Stomach smooth muscle (tissue), 2 donors: Measurements from ENCODE around the gene TNNT3.

Experiments used
- H3K27ac ChIP-seq: one replicate; pipeline ENCODE4 v1.7.0; 2013; ENCODE audit warnings: mild to moderate bottlenecking, low read length, inconsistent platforms
- H3K27me3 ChIP-seq, 2 donors: one replicate each; pipeline ENCODE4 v1.7.0; 2013; ENCODE audit warnings: low read length in 2 of 2; ENCODE audit not compliant: insufficient read depth in 2 of 2, control insufficient read depth in 1 of 2
- H3K36me3 ChIP-seq, 2 donors: one replicate each; pipeline ENCODE4 v1.7.0; 2013; ENCODE audit warnings: low read length in 2 of 2; ENCODE audit not compliant: control insufficient read depth in 2 of 2, insufficient read depth in 2 of 2
- H3K4me1 ChIP-seq: one replicate; pipeline ENCODE4 v1.7.0; 2013; ENCODE audit warnings: low read length; ENCODE audit not compliant: control insufficient read depth, insufficient read depth
- H3K4me3 ChIP-seq, 2 donors: one replicate each; pipeline ENCODE4 v1.7.0; 2013; ENCODE audit warnings: low read length in 2 of 2
- H3K9ac ChIP-seq, 2 donors: one replicate each; pipeline ENCODE4 v1.7.0; 2013; ENCODE audit warnings: low read length in 2 of 2, mild to moderate bottlenecking in 1 of 2
- H3K9me3 ChIP-seq, 2 donors: one replicate each; pipeline ENCODE4 v1.7.0; 2013; ENCODE audit warnings: low read length in 2 of 2; ENCODE audit not compliant: control insufficient read depth in 2 of 2
- donor health status: healthy.
- donor health status: Pancreatic carcinoma.

The TNNT3 gene

GRCh38 chr11:1969035-1969434, 49.5 kb downstream of the TNNT3 start:
- H3K9me3 ChIP-seq, result no peaks in the 10 kb centered on the region
- no peak overlapping the region for H3K4me3 ChIP-seq
- no peaks in the 10 kb centered on the region for H3K36me3 ChIP-seq
- no peaks in the 10 kb centered on the region for H3K4me1 ChIP-seq
- H3K27me3 ChIP-seq, result no peaks in the 10 kb centered on the region
- H3K27ac ChIP-seq, result no peak overlapping the region
- no peak overlapping the region for H3K9ac ChIP-seq

DNA sequence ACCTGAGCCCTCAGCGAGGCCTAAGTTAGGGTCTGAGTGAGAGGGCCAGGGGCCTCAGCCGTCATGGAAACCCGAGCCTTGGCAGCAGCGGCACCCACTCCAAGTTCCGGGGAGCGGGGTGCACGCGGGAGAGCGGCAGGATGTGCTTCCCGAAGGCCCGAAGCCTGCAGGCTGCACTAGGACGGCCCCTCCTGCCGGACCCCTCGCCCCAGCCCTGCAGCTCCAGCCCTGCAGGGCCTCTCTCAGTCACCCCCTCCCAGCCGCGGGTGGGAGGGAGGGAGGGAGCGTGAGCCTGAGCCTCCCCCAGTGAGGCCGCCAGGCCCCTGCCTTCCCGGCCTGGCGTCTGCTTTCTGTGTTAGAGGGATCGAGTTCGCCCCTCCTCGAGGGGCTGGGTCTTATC, 50.3 kb downstream of the TNNT3 start:
- Histone ChIP-seq H3K9me3 (no peaks in the 10 kb centered on the region), H3K27ac (no peak overlapping the region), H3K27me3 (no peaks in the 10 kb centered on the region), H3K4me3 (no peak overlapping the region), H3K4me1 (no peaks in the 10 kb centered on the region), H3K9ac (no peak overlapping the region), H3K36me3 (no peaks in the 10 kb centered on the region)

GRCh38 chr11:1970956-1971355, 51.5 kb downstream of the TNNT3 start:
- H3K27ac ChIP-seq, result no peak overlapping the region
- no peaks in the 10 kb centered on the region for H3K36me3 ChIP-seq
- H3K4me3 ChIP-seq, result no peak overlapping the region
- no peaks in the 10 kb centered on the region for H3K9me3 ChIP-seq
- no peak overlapping the region for H3K9ac ChIP-seq
- no peaks in the 10 kb centered on the region for H3K27me3 ChIP-seq
- H3K4me1 ChIP-seq, result no peaks in the 10 kb centered on the region

DNA sequence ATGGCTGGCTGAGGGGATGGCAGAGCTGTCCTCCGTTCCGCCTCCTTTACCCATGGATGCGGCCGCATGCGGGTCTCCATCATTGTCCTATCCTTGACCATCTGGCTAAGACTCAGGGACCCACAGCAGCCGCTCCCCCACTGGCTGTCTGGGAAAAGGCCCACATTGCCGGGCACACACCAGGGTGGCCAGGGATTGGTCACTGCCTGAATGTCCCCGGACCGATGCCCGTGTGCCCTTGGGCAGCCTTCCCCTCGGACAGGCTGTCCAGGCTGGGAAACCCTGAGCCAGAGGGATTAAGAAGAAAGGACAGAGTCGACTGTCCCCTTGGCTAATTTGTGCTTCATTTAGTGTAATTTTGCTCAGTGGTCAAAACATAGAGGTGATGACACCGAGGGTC, 55.7 kb downstream of the TNNT3 start:
- Histone ChIP-seq H3K27ac (no peak overlapping the region), H3K9me3 (no peaks in the 10 kb centered on the region), H3K4me1 (no peaks in the 10 kb centered on the region), H3K4me3 (no peak overlapping the region), H3K36me3 (no peaks in the 10 kb centered on the region), H3K9ac (no peak overlapping the region), H3K27me3 (no peaks in the 10 kb centered on the region)

DNA sequence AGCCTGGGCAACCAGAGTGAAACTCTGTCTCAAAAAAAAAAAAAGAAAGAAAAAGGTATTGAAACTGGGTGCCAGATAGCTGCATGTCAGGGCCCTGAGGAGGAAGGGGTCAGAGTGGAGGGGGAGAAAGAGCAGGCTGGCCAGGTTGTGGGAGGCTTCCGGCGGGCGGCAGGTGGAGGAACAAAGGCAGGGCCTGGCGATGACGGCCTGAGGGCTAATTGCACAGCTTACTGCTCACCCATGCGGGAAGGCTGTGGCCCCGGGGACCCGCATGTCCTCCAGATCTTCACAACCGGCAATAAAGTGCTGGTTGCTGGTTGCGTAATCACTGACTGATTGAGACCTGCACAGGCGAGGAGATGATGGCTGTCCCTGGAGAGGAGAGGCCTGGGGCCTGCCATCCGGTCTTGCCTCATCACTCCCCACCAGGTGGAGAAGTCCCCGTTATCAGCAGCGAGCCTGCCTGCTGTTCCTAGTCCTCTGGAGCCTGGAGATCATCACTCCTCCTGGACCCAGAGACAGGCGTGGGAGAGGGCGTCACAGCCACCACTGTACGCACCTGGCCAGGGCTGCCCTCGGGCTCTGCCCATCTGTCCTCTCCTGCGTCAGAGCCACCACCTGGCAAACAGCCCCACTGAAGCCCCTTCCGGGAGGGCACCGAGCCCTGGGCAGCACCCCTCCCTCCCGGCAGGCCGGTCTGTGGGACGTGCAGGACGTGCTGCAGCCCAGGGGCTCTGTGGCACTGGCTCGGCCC, 59.4 kb downstream of the TNNT3 start:
- Histone ChIP-seq H3K4me3 (no peak overlapping the region), H3K27ac (no peak overlapping the region), H3K4me1 (no peaks in the 10 kb centered on the region), H3K9me3 (no peaks in the 10 kb centered on the region), H3K36me3 (no peaks in the 10 kb centered on the region), H3K27me3 (no peaks in the 10 kb centered on the region), H3K9ac (no peak overlapping the region)

- H3K36me3 ChIP-seq, result no peaks in the 10 kb centered on the region
- no peak overlapping the region for H3K27ac ChIP-seq
- H3K4me1 ChIP-seq, result no peaks in the 10 kb centered on the region
- H3K27me3 ChIP-seq, result no peaks in the 10 kb centered on the region
- no peak overlapping the region for H3K4me3 ChIP-seq
- no peaks in the 10 kb centered on the region for H3K9me3 ChIP-seq
- no peak overlapping the region for H3K9ac ChIP-seq
Measured at GRCh38 chr11:1979607-1980006, 60.1 kb downstream of the TNNT3 start.

- no peak overlapping the region for H3K9ac ChIP-seq
- no peak overlapping the region for H3K27ac ChIP-seq
Measured at GRCh38 chr11:1982873-1983600, 63.5 kb downstream of the TNNT3 start.

DNA sequence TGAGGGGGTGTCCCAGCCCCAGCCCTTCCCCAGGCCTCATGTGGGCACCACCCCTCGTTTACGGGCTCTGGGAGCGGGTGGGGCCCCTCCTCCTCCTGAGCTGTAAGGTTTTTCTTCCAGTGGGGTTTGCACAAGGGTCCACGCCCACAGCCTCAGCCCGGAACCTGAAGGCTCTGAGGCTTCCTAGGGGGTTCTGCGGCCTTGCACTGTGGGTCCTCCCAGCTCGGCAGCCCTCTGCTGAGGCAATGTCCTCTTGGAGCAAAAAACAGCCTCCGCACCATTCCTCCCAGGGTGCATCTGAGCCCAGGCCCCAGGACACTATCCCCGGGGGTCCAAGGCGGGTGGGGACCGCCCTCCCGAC, 64.1 kb downstream of the TNNT3 start:
- no peak overlapping the region for H3K9ac ChIP-seq
- H3K27ac ChIP-seq, result no peak overlapping the region
- H3K36me3 ChIP-seq, result no peaks in the 10 kb centered on the region
- no peaks in the 10 kb centered on the region for H3K27me3 ChIP-seq
- H3K4me1 ChIP-seq, result no peaks in the 10 kb centered on the region
- H3K9me3 ChIP-seq, result no peaks in the 10 kb centered on the region
- H3K4me3 ChIP-seq, result no peak overlapping the region

More at GRCh38 chr11:1982873-1983600, 63.5 kb downstream of the TNNT3 start:
- H3K9me3 ChIP-seq, result no peaks in the 10 kb centered on the region
- H3K4me1 ChIP-seq, result no peaks in the 10 kb centered on the region
- no peak overlapping the region for H3K4me3 ChIP-seq
- no peaks in the 10 kb centered on the region for H3K36me3 ChIP-seq
- no peaks in the 10 kb centered on the region for H3K27me3 ChIP-seq

DNA sequence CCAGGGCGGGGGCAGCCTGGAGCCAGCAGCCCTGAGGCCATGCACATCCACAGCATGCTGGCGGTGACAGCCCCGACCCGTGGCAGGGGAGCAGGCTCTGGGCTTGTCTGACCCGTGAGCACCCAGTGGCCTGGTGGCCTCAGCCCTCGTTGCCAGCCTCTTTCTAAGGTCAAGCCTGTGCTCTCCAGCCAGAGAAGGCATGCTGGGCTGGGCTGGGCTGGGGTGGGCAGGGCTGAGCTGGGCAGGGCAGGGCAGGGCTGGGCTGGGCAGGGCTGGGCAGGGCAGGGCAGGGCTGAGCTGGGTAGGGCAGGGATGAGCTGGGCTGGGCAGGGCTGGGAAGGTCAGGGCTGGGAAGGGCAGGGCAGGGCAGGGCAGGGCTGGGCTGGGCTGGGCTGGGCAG, 67.5 kb downstream of the TNNT3 start:
- Histone ChIP-seq H3K27ac (no peak overlapping the region), H3K9me3 (no peaks in the 10 kb centered on the region), H3K27me3 (no peaks in the 10 kb centered on the region), H3K36me3 (no peaks in the 10 kb centered on the region), H3K4me3 (no peak overlapping the region), H3K4me1 (no peaks in the 10 kb centered on the region), H3K9ac (no peak overlapping the region)

GRCh38 chr11:1988174-1988573, 68.7 kb downstream of the TNNT3 start:
- Histone ChIP-seq H3K4me3 (no peak overlapping the region), H3K9ac (no peak overlapping the region), H3K36me3 (no peaks in the 10 kb centered on the region), H3K27me3 (no peaks in the 10 kb centered on the region), H3K27ac (no peak overlapping the region), H3K9me3 (no peaks in the 10 kb centered on the region), H3K4me1 (no peaks in the 10 kb centered on the region)
